Activated CD8-positive, alpha-beta memory T cell treated with anti-CD3 and anti-CD28 coated beads, Interleukin-2, amount 50 U/mL, for 24 hours (primary cell): ENCODE results near the gene ERICH6B.

ENCODE experiments used
- DNase-seq: peaks from one replicate; pipeline ENCODE4 v3.0.0-alpha.2; 2020; ENCODE audit errors: extremely low read depth

ERICH6B gene

DNA sequence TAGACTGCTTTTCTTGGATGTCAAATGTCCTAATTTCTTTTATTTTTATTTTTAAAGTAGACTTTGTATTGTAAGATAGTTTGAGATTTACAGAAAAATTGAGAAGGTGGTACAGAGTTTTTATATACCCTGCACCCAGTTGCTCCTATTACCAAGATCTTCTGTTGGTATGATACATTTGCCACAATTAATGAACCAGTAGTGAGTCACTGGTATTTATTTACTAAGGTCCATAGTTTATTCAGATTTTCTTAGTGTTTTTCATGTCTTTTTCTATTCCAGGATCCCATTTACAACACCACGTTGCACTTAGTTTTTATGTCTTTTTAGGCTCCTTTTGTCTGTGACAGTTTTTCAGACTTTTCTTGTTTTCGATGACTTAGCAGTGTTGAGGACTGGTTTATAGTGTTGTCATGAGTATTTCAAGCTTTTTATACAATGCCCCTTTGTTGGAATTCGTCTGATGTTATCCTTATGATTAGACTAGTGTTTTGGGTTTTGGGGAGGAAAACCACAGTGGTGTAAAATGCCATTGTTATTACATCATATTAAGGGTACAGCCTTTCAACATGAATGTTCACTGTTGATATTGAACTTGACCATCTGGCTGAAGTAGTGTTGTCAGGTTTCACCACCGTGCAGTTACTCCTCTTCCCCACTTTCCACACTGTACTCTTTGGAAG lies 114.9 kb downstream of the ERICH6B start:
- no peak for DNase-seq

DNA sequence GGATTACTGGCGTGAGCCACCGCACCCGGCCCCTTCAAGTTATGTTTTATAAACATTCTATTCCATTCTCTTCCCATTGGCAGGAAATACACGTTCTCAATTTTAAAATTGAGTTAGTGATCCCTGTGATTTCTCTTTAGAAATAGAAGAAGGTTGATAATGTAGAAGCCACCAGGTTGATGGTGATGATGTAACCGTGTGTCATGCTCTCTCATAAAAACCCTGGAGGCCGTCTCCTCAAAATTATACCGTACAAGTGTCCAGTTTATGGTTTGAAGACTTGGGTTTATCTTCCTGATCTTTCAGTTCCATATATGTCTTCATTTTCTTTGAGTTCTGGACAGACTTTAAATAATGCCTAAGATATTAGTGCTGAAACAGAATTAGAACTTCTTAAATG lies 118.6 kb downstream of the ERICH6B start:
- DNase-seq = no peak

DNA sequence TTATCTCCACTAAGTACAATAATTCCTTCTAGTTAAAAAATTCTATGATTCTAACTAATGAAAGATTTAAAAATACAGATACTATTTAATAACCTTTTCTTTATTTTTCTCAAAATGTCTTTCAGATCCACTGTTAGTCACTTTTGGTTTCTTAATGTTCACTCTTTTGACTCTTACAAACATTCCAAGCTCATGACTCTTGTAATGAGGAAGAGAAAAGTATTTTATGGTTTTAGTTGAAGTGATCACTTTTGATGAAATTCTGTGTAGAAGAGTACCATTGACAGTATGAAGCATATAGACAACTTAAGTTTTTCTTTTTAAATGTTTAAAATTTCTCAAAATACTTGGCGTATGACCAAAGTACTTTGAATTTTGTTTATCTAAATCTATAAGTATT lies 123.0 kb downstream of the ERICH6B start:
- DNase-seq = no peak
